Cardiac septum (tissue), 1 donor: Measurements from ENCODE around the gene GGACT. TPM values are rescaled to one million over a fixed set of nuclear protein-coding genes. Genes with fewer than 3 reads are reported as not detected.
"Not testable (repeated sequence)": the region's sequence is repeated elsewhere in the genome, so short reads cannot be mapped to it uniquely, and the experiment has no call there.

ENCODE experiments used
- DNase-seq: peaks from one replicate; pipeline ENCODE4 v3.0.0-alpha.2; 2020; ENCODE audit warnings: low spot score
- intact Hi-C: fragments of 100-400 bp; cut with DNase I; formaldehyde crosslinking; loops from one replicate; pipeline ENCODE4 v1.14.0; 2022
- total RNA-seq: library from RNA; stranded (reverse); fragmentation: NEBNext Ultra II Directional; extraction: Animal tissue kit (Norgen Biotek cat#: 25700); gene quantifications from one replicate; pipeline ENCODE4 v1.2.1, GENCODE V29; 2021
- donor health status: DM: no; HTN: no; CAD: no.

The GGACT gene
- total RNA-seq, 1 donor from 2014 or later = 1.7 TPM

DNA sequence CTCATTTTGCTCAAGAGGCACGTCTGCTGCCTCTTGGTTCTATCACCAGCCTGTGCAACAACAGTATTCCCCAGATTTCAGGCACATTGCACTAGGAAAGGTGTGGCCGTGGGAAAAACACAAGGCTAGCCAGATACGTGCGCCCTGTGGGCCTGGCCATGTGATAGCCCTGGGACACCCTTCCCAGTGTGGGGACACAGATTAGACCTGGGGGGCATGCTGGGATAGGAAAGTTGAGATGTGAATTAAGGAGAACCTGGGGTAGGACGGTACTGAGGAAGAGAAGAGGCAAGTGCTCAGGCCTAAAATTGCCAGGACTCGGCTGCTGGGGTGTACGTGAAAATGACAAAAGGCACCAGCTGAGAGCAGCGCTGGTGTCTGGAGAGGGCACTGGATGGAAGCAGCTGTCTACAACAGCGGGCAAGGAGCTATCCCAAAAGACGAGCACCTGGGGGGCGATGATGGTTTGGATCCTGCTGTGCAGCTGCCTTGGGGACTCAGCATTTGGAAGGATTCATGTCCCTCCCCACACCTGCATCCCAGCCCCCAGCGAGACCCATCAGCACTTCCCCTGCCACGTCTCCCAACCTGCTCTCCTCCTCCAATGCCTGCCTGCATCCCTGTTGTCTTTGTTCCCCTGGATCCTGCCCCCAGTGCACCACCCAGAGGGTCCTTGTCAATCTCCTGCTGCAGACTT is 54.3 kb downstream of the GGACT start:
- intact Hi-C loops = no loop called here
- no peak for DNase-seq

DNA sequence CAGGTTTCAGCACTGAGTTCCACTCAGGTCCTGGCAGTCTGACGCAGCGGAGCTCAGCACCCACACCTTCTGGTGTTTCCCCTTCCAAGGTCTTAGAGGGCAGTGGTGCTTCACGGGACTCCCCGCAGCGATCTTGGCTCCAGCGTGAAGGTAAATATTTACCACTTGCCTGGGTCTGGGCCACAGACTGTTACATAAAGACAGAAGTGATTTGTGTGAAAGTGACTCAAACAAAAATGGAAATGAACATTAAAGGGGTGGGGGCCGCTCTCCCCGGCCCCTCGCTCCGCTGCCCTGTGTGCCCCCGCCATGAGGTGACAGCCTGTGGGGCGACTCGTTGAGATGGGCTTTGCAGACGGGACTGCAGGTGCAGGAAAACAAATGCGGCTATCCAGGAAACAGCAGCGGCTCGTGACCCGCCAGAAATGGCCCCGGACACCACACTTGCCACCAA is 55.0 kb downstream of the GGACT start:
- DNase-seq = no peak

DNA sequence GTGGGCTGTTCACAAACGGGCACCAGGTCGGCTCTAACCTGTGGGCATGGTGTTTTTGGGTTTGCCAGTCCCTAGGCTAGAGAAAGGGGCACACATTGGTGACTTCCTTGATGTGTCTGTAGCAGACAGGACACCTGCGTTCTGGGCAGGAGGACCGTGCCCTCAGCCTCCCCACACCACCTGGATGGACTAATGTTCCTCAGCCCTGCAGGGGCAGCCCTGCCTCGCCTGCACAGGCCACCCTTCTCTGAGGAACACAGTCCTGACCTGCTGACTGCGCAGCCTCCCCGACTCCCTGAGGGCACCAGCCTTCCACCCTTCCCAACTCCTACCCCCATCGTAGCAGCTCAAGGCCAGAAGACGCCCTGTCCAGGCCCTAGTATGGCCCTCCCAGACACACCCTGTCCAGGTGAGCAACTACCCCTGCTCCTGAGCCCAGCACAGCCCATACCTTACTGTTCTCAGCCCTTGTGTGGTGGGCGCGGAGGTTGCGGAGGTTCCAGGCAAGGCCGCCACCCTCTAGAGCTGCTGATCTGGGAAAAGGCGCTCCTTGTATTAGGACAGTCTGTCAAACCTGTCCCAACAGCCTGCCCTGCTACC is 55.7 kb downstream of the GGACT start:
- no peak for DNase-seq

More for the DNA sequence above, 55.0 kb downstream of the GGACT start:
- intact Hi-C loops = no loop called here

DNA sequence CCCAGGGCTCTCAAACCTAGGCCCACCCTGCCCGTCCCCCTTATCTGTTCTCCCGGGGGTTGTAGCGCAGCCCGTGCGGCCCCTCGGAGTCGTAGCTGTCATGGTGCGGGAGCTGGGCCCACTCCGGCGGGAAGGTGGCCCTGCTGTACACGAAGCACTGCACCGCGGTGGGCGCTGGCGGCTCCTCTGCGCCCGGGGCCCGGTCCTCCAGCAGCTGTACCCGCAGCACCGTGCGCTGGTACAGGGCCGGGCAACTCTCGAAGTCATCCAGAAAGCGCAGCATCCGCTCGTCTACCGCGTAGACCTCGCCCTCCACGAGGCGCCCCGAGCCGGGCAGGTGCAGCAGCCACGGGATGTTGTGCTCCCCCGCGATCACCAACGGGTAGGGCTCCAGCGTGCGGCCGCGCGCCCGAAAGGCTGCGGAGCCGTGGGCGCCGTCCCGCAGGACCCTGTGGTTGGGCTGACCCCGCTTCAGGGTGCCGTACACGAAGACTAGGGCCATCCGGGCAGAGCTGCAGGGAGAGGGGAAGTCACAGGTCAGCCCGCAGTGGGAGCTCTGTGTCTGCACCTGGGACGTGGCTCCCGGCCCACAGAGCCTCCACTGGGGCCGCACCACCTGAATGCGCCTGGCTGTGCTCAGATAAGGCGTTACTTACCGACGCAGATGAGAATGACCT is 56.4 kb downstream of the GGACT start:
- intact Hi-C loops = no loop called here
- no peak for DNase-seq

More for the DNA sequence above, 55.7 kb downstream of the GGACT start:
- intact Hi-C loops = no loop called here

DNA sequence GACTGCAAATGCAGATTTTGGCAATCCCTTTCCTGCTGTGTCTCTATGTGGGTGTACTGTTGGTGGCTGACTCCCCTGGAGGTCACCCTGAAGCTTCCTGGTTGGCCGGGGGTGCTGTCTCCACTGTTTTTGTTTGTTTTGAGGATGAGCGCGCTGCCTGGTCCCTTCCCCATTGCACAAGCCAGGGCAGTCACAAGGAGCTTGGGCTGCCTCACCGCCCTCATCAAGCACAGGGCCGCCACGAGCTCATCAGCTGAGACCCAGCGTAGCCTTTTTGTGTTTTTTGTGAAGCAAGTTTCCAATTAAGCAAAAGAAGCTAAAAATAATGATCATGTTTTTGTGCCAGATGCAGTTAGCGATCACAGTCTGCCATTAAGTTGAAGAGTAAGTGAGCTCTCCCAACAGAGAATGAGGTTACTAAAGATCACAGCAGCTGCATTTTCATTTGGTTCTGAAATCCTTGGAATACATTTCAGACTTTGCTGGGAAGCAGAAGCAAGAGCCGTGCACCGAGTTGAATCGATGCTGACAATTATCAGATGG is 57.8 kb downstream of the GGACT start:
- intact Hi-C loops = no loop called here
- DNase-seq = no peak

DNA sequence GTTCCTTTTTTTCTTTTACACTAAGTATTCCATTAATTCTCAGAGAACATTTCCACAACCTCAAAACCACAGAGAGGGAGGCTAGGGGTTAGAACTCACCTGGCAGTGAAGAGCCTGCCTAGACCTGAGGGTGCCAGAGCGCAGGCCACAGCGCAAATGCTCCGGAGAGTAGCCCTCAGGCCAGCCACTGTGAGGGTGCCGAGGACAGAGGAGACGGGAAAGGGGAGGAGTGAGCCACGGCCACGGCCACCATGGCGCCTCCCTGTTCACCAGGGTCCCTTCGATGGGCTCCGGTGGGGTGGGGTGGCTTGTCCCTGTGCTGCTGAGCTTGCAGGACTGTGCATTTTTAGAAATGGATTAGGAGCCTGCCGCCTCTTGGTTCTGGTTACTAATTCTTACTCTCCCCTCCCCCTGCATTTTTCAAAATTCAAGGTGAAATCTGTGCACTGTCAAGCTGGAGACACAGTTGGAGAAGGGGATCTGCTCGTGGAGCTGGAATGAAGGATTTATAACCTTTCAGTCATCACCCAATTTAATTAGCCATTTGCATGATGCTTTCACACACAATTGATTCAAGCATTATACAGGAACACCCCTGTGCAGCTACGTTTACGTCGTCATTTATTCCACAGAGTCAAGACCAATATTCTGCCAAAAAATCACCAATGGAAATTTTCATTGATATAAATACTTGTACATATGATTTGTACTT is 58.8 kb downstream of the GGACT start:
- intact Hi-C loops = no loop called here
- no peak for DNase-seq

DNA sequence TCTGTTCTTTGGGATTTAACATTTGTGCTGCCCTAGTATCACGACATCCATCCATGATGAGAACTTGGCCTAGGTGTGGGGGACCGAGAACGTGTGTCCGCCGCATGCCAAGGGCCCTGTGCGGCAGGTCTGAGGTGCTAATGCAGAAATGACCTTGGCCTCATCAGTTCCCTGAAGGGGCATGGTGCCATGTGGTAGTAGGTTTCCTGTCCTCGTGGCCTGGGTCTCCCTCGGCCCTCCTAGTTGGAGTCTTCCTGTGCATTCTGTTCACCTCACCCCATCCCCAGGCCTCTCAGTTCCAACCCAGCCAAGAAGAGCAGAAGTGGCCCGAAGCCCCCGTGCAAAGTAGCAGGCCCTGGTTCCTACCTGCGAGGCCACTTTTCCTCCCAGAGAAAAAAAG is 59.8 kb downstream of the GGACT start:
- intact Hi-C loops = no loop called here
- DNase-seq = no peak

DNA sequence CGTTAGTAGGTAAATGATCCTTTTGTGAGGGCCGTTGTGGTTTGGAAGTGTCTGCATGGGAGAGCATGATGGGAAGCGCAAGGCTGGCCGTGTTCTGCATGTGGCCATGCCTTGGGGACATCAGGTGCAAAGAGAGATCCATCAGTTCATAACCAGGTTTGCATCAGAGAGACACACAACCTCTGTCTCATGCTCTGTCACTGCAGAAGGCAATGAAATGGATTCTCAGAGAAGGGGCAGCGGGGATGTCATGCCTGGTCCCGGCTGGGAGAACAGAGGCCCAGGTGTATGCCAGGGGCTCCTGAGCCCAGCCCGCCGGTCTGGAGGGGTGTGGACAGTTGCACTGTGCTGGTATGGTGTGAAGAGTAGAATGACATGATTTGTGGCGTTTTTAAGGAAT is 60.2 kb downstream of the GGACT start:
- intact Hi-C loops = no loop called here
- DNase-seq = no peak

DNA sequence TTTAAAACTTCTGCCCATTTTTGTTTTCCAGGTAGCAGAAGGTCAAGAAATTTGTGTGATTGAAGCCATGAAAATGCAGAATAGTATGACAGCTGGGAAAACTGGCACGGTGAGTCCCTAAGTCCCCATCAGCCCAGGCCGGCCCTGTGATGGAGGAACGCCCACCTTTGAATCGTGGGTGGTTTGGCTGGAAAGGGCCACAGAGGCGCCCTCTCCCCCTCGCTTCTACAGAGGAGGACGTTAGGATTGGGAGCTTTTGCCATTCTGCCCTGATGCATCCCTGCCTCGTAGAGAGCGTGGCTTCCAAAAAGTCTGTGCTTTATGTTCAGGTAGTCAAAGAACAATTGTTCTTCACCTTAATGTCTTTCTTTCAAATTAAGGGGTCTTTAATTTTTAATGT is 60.9 kb downstream of the GGACT start:
- intact Hi-C loops = no loop called here
- DNase-seq = no peak

DNA sequence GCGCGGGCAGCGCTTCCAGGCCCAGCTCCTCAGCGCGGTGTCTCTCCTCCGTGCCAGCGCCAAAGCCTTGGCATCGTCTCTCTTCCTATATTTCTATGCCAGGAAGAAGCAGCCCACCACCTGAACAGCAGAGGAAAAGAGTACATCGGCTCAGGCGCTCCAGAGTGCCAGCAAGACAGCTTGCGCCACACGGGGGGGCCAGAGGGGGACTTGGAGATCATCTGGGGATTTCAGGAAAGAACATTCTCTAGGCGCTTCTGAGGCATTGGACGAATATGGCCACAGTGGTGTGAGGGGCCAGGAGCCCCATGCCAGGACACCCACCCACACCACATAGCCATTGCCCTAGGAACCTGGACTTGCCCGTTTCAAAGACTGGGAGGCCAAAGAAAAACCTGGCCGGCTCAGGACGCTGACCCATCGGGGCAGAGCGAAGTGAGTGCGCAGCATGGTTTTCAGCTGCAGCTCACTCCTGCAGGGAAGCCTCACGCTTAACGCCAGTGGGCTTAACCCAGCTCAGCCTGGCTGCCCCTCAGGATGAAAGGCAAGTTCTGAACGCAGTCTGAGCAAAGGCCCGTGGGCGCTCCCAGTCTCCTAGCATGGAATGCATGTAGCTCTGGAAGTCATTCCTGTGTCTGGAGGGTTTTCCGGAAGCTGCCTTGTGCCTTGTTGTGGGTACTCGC is 62.1 kb downstream of the GGACT start:
- no peak for DNase-seq
- intact Hi-C loops = no loop called here

DNA sequence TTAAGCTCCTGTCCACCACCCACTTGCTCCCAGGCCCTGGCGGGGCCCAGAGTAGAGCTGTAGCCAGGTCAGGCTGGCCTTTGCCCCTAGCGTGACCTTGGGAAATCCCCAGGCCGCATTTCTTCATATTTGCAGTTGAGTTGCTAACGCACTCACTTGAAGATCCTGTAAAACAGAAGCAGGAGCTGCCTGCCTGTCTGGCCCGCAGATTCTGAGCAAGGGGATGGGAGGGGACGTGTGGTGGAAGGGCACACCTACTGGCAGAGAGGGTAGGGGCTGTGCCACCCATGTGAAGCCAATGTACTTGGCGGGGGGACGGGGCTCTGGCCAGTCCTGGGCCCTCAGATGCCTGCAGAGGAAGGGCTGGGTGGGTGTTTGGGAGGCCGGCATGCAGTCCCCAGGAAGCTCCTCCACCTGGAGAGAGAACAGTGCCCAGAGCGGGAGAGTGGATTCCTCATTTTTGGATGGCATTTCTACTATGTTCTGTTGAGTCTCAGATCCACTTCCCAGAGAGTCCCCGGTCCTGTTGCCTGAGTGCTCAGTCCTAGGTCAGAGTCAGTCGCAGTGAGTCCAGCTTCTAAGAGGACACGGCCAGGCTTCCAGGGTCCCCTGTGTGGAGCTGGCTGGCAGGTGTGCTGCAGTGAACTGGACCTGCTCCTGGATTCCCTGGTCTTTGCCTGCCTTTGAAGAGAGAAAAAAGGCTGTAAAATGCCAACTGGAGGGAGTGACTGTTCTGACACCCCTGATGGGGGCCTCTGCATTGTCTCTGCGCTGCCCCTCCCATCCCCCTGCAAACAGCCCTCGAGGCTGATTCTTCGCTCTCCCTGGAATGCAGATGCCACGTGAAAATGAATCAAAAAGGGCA is 62.9 kb downstream of the GGACT start:
- intact Hi-C loops = no loop called here
- DNase-seq = no peak

DNA sequence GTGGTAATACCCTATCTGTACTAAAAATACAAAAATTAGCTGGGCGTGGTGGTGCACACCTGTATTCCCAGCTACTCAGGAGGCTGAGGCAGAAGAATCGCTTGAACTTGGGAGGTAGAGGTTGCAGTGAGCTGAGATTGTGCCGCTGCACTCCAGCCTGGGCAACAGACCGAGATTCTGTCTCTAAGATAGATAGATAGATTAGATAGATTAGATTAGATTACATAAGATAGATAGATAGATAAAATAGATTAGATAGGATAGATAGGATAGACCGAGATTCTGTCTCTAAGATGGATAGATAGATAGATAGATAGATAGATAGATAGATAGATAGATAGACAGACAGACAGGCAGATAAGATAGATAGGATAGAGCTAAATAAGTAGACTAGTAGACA is 63.9 kb downstream of the GGACT start:
- intact Hi-C loops, DNase-seq: not testable (repeated sequence)

DNA sequence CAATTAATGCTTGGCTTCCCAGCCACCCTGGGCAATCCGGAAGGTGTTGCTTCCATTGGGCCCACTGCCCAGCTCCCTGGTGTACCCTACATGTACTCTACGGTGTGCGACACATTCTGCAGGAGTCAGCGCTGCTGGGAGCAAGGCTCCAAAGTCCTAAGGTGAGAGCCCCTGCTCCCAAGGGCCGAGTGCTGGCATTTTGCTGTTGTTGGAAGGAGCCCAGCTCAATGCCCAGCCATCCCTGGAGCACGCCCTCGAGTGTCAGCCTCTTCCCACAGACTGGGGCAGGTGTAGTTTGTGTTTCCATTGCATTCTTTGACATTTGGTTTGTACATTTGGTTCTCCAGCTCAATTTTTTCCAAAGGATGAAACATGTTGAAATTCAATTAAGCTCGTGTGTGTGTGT is 64.6 kb downstream of the GGACT start:
- intact Hi-C loops = no loop called here
- no peak for DNase-seq

DNA sequence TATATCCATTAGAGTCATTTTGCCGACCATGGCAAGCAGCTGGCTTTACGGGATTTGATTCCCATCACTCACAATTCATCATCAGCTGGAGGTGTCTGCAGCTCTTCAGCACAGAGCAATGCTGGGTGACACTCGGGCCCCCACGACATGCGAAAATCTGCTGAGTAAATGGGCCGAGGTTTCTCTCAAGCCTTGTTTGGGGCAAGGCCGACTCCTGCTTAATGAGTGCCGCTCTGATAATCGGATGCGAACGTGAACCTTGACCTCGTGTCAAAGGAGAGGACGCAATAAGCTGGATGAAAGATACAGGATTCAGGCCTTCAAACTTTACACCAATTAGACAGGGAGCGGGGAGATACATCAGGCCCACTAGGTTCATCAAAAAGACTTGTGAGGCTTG is 65.2 kb downstream of the GGACT start:
- intact Hi-C loops = no loop called here
- no peak for DNase-seq

DNA sequence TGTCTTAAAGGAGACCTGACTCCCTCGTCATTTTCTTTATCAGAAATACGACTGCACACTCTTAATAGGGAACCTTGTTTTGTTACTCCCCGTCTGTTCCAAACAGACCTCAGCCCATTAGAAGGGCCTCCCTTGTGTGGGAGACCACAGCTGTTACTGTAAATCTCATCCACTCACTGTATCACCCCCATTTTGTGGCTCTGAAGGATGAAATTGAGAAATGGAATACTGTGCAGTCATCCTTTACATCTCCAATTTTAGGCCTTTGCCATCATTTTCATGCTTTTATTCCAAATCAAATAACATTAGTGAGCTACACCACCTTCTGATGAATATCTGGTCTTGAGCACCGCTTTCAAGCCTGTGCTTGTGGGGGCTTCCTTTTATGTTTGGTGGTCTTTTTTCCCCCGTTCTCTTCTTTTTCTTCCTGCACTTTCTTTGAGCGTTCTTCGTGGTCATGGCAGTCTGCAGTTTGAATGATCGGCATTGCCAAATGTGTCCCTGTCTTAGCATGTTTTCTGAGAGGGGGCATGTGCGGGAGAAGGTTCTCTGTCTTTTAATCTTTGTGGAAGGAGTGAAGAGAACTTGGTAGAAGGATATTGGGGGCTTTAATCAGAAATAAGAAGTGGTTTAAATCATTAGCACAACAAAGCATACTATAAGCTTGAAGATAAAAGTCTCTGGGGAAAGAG is 65.8 kb downstream of the GGACT start:
- intact Hi-C loops = no loop called here

DNA sequence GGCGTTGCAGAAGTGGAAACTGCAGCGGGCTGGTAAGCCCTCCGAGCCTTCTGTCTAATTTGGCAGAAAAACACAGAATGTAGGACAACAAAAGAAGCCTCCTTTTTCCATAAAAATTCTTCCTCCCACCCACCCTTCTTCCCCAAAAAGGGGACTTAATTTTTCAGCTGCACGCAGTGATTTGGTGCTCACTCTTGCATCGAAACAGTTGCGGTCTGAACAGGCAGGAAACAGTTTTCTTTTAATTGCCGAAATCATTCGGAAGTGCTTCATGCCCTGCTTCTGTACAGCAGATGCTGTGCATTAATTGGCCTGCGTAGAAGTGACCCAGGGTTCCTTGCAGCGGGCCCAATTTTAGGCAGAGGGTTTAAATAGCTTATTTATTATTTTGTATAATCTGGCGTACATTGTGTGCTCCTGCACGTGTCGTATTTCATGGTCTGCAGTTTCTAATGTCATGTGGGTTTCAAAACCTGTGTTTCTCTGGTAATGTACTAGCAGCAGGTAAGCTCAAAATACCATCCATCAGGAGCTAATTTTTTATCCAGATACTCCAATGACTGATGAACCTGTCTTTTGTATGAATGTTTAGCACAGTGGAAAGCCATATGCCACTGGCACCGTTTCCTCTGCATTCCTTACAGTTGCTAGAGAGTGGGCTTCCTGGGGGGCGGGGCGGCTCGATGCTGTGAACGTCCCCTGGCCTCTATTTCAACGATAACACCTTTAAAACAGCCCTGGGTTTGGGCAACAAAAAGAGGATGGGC is 66.6 kb downstream of the GGACT start:
- intact Hi-C loops = no loop called here
- DNase-seq = no peak

More for the DNA sequence above, 65.8 kb downstream of the GGACT start:
- DNase-seq = no peak
